Glutamatergic neuron (in vitro differentiated cells): ENCODE measurements around the gene NSUN2. TPM values are rescaled to one million over a fixed set of nuclear protein-coding genes. Genes with fewer than 3 reads are reported as not detected.
A peak's percentile ranks its signal among the peaks of the same experiment; 100 is the strongest.

Experiments
- DNase-seq: peaks from one replicate; pipeline ENCODE4 v3.0.0; 2022
- H3K27ac Mint-ChIP-seq: one replicate; pipeline ENCODE4 v1.8.0; 2020; ENCODE audit warnings: mild to moderate bottlenecking, mixed read lengths, inconsistent platforms; ENCODE audit not compliant: unreplicated experiment
- H3K27me3 Mint-ChIP-seq: one replicate; pipeline ENCODE4 v1.8.0; 2020; ENCODE audit warnings: mild to moderate bottlenecking, moderate library complexity, mixed read lengths, inconsistent platforms; ENCODE audit not compliant: unreplicated experiment
- H3K36me3 Mint-ChIP-seq: one replicate; pipeline ENCODE4 v1.8.0; 2020; ENCODE audit warnings: mild to moderate bottlenecking, mixed read lengths, inconsistent platforms; ENCODE audit not compliant: unreplicated experiment
- H3K4me1 Mint-ChIP-seq: one replicate; pipeline ENCODE4 v1.8.0; 2020; ENCODE audit warnings: mild to moderate bottlenecking, low read depth, mixed read lengths, inconsistent platforms; ENCODE audit not compliant: unreplicated experiment
- H3K4me3 Mint-ChIP-seq: one replicate; pipeline ENCODE4 v1.8.0; 2020; ENCODE audit warnings: mild to moderate bottlenecking, mixed read lengths, inconsistent platforms; ENCODE audit not compliant: unreplicated experiment
- H3K9me3 Mint-ChIP-seq: one replicate; pipeline ENCODE4 v1.8.0; 2020; ENCODE audit warnings: mild to moderate bottlenecking, moderate library complexity, mixed read lengths, inconsistent platforms; ENCODE audit not compliant: unreplicated experiment
- CTCF ChIP-seq: fragments of 200-600 bp; sonication (generic); IDR thresholded peaks from one replicate; pipeline ENCODE4 v1.5.0; 2021; ENCODE audit not compliant: partially characterized antibody, unreplicated experiment
- total RNA-seq: library from RNA; stranded (reverse); fragmentation: NEBNext Ultra II Directional; extraction: Animal tissue kit (Norgen Biotek cat#: 25700); gene quantifications from one replicate; pipeline ENCODE4 v1.2.1, GENCODE V29; 2021; ENCODE audit not compliant: unreplicated experiment

Gene NSUN2
- total RNA-seq, 1 donor from 2014 or later = 60.3 TPM

- Mint-ChIP-seq H3K27ac (no peak overlapping the region), H3K4me3 (no peak overlapping the region), H3K4me1 (peaks cover 10% of the 10 kb centered on the region), H3K27me3 (peaks cover 9% of the 10 kb centered on the region), H3K9me3 (peaks cover 2% of the 10 kb centered on the region), H3K36me3 (peaks cover 9% of the 10 kb centered on the region)
- no peak for DNase-seq
- no peak for TF ChIP-seq CTCF
Observed at GRCh38 chr5:6579535-6579934, 53.3 kb downstream of the NSUN2 start.

- Mint-ChIP-seq H3K4me1 (peaks cover 7% of the 10 kb centered on the region), H3K27ac (no peak overlapping the region), H3K27me3 (peaks cover 8% of the 10 kb centered on the region), H3K4me3 (no peak overlapping the region), H3K9me3 (peaks cover 3% of the 10 kb centered on the region), H3K36me3 (peaks cover 5% of the 10 kb centered on the region)
- TF ChIP-seq CTCF = no peak
- no peak for DNase-seq
Observed at GRCh38 chr5:6578676-6579343, 54.0 kb downstream of the NSUN2 start.

- Mint-ChIP-seq H3K36me3 (peaks cover 4% of the 10 kb centered on the region), H3K27me3 (peaks cover 8% of the 10 kb centered on the region), H3K9me3 (peaks cover 3% of the 10 kb centered on the region), H3K27ac (no peak overlapping the region), H3K4me1 (peaks cover 2% of the 10 kb centered on the region), H3K4me3 (no peak overlapping the region)
- TF ChIP-seq CTCF = peak; percentile 30
- no peak for DNase-seq
Observed at GRCh38 chr5:6576861-6577501, 55.9 kb downstream of the NSUN2 start.

- no peak overlapping the region for H3K27ac Mint-ChIP-seq
Observed at GRCh38 chr5:6574537-6575245, 58.2 kb downstream of the NSUN2 start.

More at GRCh38 chr5:6574537-6575245, 58.2 kb downstream of the NSUN2 start:
- Mint-ChIP-seq H3K27me3 (peaks cover 8% of the 10 kb centered on the region), H3K9me3 (peaks cover 3% of the 10 kb centered on the region), H3K4me3 (no peak overlapping the region), H3K36me3 (peaks cover 4% of the 10 kb centered on the region), H3K4me1 (peaks cover 2% of the 10 kb centered on the region)
- no peak for DNase-seq
- no peak for TF ChIP-seq CTCF
